IMR-90 (cell line): ENCODE results near the gene SLC22A2. TPM values are rescaled to one million over a fixed set of nuclear protein-coding genes. Genes with fewer than 3 reads are reported as not detected.

ENCODE experiments used
- ATAC-seq: fragments of 200-7000 bp; cut with Tn5 transposase; 2 replicates; pipeline ENCODE4 v1.9.1; 2020; ENCODE audit warnings: low read depth, mild to moderate bottlenecking, moderate library complexity
- BruUV-seq: library from RNA; stranded (reverse); fragments of 400-500 nt; replicated peaks from 2 replicates; lab custom pipeline; 2021; lab: Mats Ljungman, UMichigan
- CTCF ChIA-PET: fragments of 300-600 bp; formaldehyde crosslinking; extraction: SDS; loops from one replicate; lab custom pipeline; 2021; ENCODE audit warnings: antibody characterized with exemption; lab: Yijun Ruan, JAX
- POLR2A ChIA-PET: fragments of 300-600 bp; sonication (Branson Sonifier 250); formaldehyde crosslinking; loops from one replicate; lab custom pipeline; 2022; ENCODE audit warnings: antibody characterized with exemption; ENCODE audit not compliant: unreplicated experiment; lab: Charles Lee
- DNase-seq: peaks from one replicate; pipeline ENCODE4 v3.0.0; 2013
- H2AFZ ChIP-seq: replicated peaks from 2 replicates; pipeline ENCODE3; 2013; ENCODE audit warnings: low read length, mild to moderate bottlenecking; ENCODE audit not compliant: poor library complexity
- H2AK5ac ChIP-seq: 2 replicates; pipeline ENCODE4 v1.6.1; 2013; ENCODE audit warnings: low read depth, low read length, inconsistent platforms
- H2AK9ac ChIP-seq: replicated peaks from 2 replicates; pipeline ENCODE3; 2013; ENCODE audit warnings: mild to moderate bottlenecking, low read depth, low read length, moderate library complexity; ENCODE audit not compliant: poor library complexity
- H2BK120ac ChIP-seq: 2 replicates; pipeline ENCODE4 v1.6.1; 2013; ENCODE audit warnings: low read depth, low read length, inconsistent platforms
- H2BK15ac ChIP-seq: 3 replicates; pipeline ENCODE4 v1.6.1; 2013; ENCODE audit warnings: low read depth, low read length, inconsistent platforms
- H2BK20ac ChIP-seq: 2 replicates; pipeline ENCODE4 v1.6.1; 2013; ENCODE audit warnings: low read depth, mild to moderate bottlenecking, inconsistent platforms, low read length, moderate library complexity
- H2BK5ac ChIP-seq: 2 replicates; pipeline ENCODE4 v1.6.1; 2013; ENCODE audit warnings: mild to moderate bottlenecking, low read depth, low read length, inconsistent platforms; ENCODE audit not compliant: poor library complexity, severe bottlenecking
- H3K14ac ChIP-seq: replicated peaks from 2 replicates; pipeline ENCODE4 v1.6.1; 2013; ENCODE audit warnings: low read depth, low read length, inconsistent platforms
- H3K18ac ChIP-seq: 2 replicates; pipeline ENCODE4 v1.6.1; 2013; ENCODE audit warnings: low read depth, low read length, control low read depth
- H3K23ac ChIP-seq: 2 replicates; pipeline ENCODE4 v1.6.1; 2013; ENCODE audit warnings: low read depth, low read length, inconsistent platforms
- H3K27ac ChIP-seq: 2 replicates; pipeline ENCODE4 v1.5.1; 2013; ENCODE audit warnings: mild to moderate bottlenecking, control low read depth, low read length; ENCODE audit not compliant: insufficient read depth
- H3K27me3 ChIP-seq: 2 replicates; pipeline ENCODE4 v1.6.1; 2013; ENCODE audit warnings: low read length; ENCODE audit not compliant: control insufficient read depth, insufficient read depth
- H3K36me3 ChIP-seq: 2 replicates; pipeline ENCODE4 v1.6.1; 2013; ENCODE audit warnings: low read length, mixed read lengths; ENCODE audit not compliant: control insufficient read depth, insufficient read depth
- H3K4ac ChIP-seq: 2 replicates; pipeline ENCODE4 v1.6.1; 2013; ENCODE audit warnings: low read depth, low read length, inconsistent platforms
- H3K4me1 ChIP-seq: 2 replicates; pipeline ENCODE4 v1.6.1; 2013; ENCODE audit warnings: low read length, mixed read lengths; ENCODE audit not compliant: control insufficient read depth, insufficient read depth
- H3K4me2 ChIP-seq: 2 replicates; pipeline ENCODE4 v1.6.1; 2013; ENCODE audit warnings: low read depth, mild to moderate bottlenecking, control low read depth, low read length, moderate library complexity
- H3K4me3 ChIP-seq: 2 replicates; pipeline ENCODE4 v1.5.1; 2013; ENCODE audit warnings: low read depth, mild to moderate bottlenecking, control low read depth, low read length, moderate library complexity; ENCODE audit not compliant: insufficient read depth
- H3K56ac ChIP-seq: 2 replicates; pipeline ENCODE4 v1.6.1; 2013; ENCODE audit warnings: low read length, inconsistent platforms; ENCODE audit not compliant: insufficient read depth; ENCODE audit errors: extremely low read depth
- H3K79me1 ChIP-seq, 2 experiments: 2 replicates each; pipeline ENCODE4 v1.6.1; 2013; ENCODE audit warnings: low read length in 2 of 2, inconsistent platforms in 1 of 2, low read depth in 1 of 2
- H3K9ac ChIP-seq: 2 replicates; pipeline ENCODE4 v1.6.1; 2013; ENCODE audit warnings: low read depth, low read length, control low read depth
- H3K9me1 ChIP-seq: 2 replicates; pipeline ENCODE4 v1.6.1; 2013; ENCODE audit warnings: low read length, inconsistent platforms; ENCODE audit not compliant: insufficient read depth
- H3K9me3 ChIP-seq: 2 replicates; pipeline ENCODE4 v1.6.1; 2013; ENCODE audit warnings: low read length; ENCODE audit not compliant: control insufficient read depth, insufficient read depth
- H4K20me1 ChIP-seq: 2 replicates; pipeline ENCODE4 v1.6.1; 2013; ENCODE audit warnings: low read length, inconsistent platforms; ENCODE audit not compliant: insufficient read depth
- H4K5ac ChIP-seq: 2 replicates; pipeline ENCODE4 v1.6.1; 2013; ENCODE audit warnings: mild to moderate bottlenecking, low read depth, low read length, control low read depth
- H4K8ac ChIP-seq, 2 experiments: 2 replicates each; pipeline ENCODE4 v1.6.1; 2013; ENCODE audit warnings: low read depth in 2 of 2, low read length in 2 of 2, control low read depth in 1 of 2, inconsistent platforms in 1 of 2
- H4K91ac ChIP-seq: 2 replicates; pipeline ENCODE4 v1.6.1; 2013; ENCODE audit warnings: low read depth, low read length, inconsistent platforms; ENCODE audit not compliant: insufficient read depth
- CEBPB ChIP-seq: IDR thresholded peaks from 2 replicates; pipeline ENCODE4 v1.6.1; 2012; ENCODE audit warnings: low read depth, low read length, improper control_type of control experiment
- CHD1 ChIP-seq: IDR thresholded peaks from 2 replicates; pipeline ENCODE4 v1.6.1; 2012; ENCODE audit warnings: low read depth, low read length, improper control_type of control experiment
- MAZ ChIP-seq: IDR thresholded peaks from 2 replicates; pipeline ENCODE4 v1.6.1; 2012; ENCODE audit warnings: low read depth, mild to moderate bottlenecking, low read length, improper control_type of control experiment, moderate library complexity, borderline replicate concordance
- NFE2L2 ChIP-seq: fragments of 150-350 bp; IDR thresholded peaks from 2 replicates; pipeline ENCODE4 v1.6.1; 2016; ENCODE audit warnings: low read depth, mild to moderate bottlenecking, low read length
- SMC3 ChIP-seq: fragments of 150-350 bp; IDR thresholded peaks from 2 replicates; pipeline ENCODE4 v1.6.1; 2016; ENCODE audit warnings: low read depth, mild to moderate bottlenecking, antibody characterized with exemption, low read length, moderate library complexity
- WGBS, 2 experiments: methylation state at CpG; one replicate each; pipeline versions ENCODE4 v1.1.5 to v1.1.7; 2013; ENCODE audit warnings: missing lambda C conversion rate in 2 of 2; ENCODE audit not compliant: insufficient read length in 1 of 2; ENCODE audit errors: extremely low coverage in 2 of 2; 5-methylcytosine and 5-hydroxymethylcytosine counted together
- dilution Hi-C: fragments of 300-500 bp; cut with HindIII; formaldehyde crosslinking; loops from one replicate; pipeline ENCODE4 v1.14.3; 2018; ENCODE audit warnings: low sequenced_read_pairs; ENCODE audit not compliant: unreplicated experiment
- in situ Hi-C: fragments of 300-500 bp; cut with MboI; formaldehyde crosslinking; loops from 3 replicates; pipeline ENCODE4 v1.14.3; 2019; ENCODE audit warnings: low sequenced_read_pairs, inconsistent platforms, mixed read lengths
- intact Hi-C: fragments of 100-400 bp; cut with micrococcal nuclease; formaldehyde crosslinking; loops from 2 replicates; pipeline ENCODE4 v1.10.0; 2022
- polyA plus RNA-seq, 3 experiments: library from polyadenylated mRNA; depleted of rRNA; stranded (reverse); fragments of >200 nt; gene quantifications; 2 replicates each; pipeline ENCODE4 v1.2.3, GENCODE V29; 2012; ENCODE audit warnings: low replicate concordance in 1 of 3
- total RNA-seq: library from RNA; depleted of rRNA; stranded (reverse); fragments of >200 nt; gene quantifications from 2 replicates; pipeline ENCODE4 v1.2.3, GENCODE V29; 2012

Gene SLC22A2
- total and polyA plus RNA-seq, 2 of the 4 experiments (the other 2 are of a cell fraction), result not detected

GRCh38 chr6:160203076-160203475 is 55.5 kb downstream of the SLC22A2 start:
- Histone ChIP-seq H2AK9ac (no peak overlapping the region), H3K9me3 (no peaks in the 10 kb centered on the region; the same call in 1 of the 2 replicates), H3K56ac (no peak overlapping the region), H3K27me3 (no peaks in the 10 kb centered on the region), H2BK15ac (no peak overlapping the region), H4K20me1 (no peaks in the 10 kb centered on the region), H3K9me1 (no peaks in the 10 kb centered on the region), H3K4me2 (no peak overlapping the region), H2AK5ac (no peak overlapping the region), H2AFZ (no peak overlapping the region), H3K14ac (no peak overlapping the region), H3K9ac (no peak overlapping the region), H3K4ac (no peak overlapping the region), H3K23ac (no peak overlapping the region), H3K27ac (no peak overlapping the region), H3K4me3 (no peak overlapping the region), H3K4me1 (no peaks in the 10 kb centered on the region), H4K5ac (no peak overlapping the region), H2BK120ac (no peak overlapping the region), H2BK20ac (no peak overlapping the region), H4K91ac (no peak overlapping the region), H3K36me3 (no peaks in the 10 kb centered on the region), H3K18ac (no peak overlapping the region), H3K79me1 (no peaks in the 10 kb centered on the region), H4K8ac (no peak overlapping the region), H2BK5ac (no peak overlapping the region)
- ChIA-PET CTCF (no interaction called here), POLR2A (no interaction called here)
- dilution Hi-C loops (no loop called here), intact Hi-C loops (no loop called here), in situ Hi-C loops (no loop called here)
- no peak for DNase-seq
- whole genome bisulfite sequencing, 2 experiments, result no CpG with 5 or more reads among the region's 3 CpGs
- TF ChIP-seq NFE2L2, result no peak
- TF ChIP-seq MAZ, result no peak
- TF ChIP-seq SMC3, result no peak
- no peak for TF ChIP-seq CEBPB
- TF ChIP-seq CHD1, result no peak
- no peak for ATAC-seq
- BruUV-seq, result no TSS peak
